Tibial artery (tissue), 4 donors: ENCODE data around the gene TRIM33.
"Not testable (repeated sequence)": the region's sequence is repeated elsewhere in the genome, so short reads cannot be mapped to it uniquely, and the experiment has no call there.

ENCODE experiments used
- DNase-seq, 2 donors: peaks; one replicate each; pipeline ENCODE4 v3.0.0-alpha.2; 2019
- H3K27ac ChIP-seq, 2 donors: fragments of 200-600 bp; sonication (generic) in 1 of 2; 1 replicate in 1 of 2; 2 replicates in 1 of 2; pipeline ENCODE4 v1.5.1; 2018 to 2019; ENCODE audit warnings: mild to moderate bottlenecking in 1 of 2
- H3K27me3 ChIP-seq, 2 donors: fragments of 200-600 bp; sonication (generic) in 1 of 2; one replicate each; pipeline versions ENCODE4 v1.5.1 to v1.6.0; 2016 to 2019
- H3K36me3 ChIP-seq, 3 donors: fragments of 200-600 bp; sonication (generic) in 2 of 3; one replicate each; pipeline ENCODE4 v1.5.1; 2016 to 2019; ENCODE audit warnings: mild to moderate bottlenecking in 2 of 3
- H3K4me1 ChIP-seq, 4 donors: fragments of 200-600 bp; sonication (generic) in 2 of 4; 1 replicate in 3 of 4; 2 replicates in 1 of 4; pipeline ENCODE4 v1.5.1; 2016 to 2019
- H3K4me3 ChIP-seq, 2 donors: fragments of 200-600 bp; sonication (generic) in 1 of 2; 1 replicate in 1 of 2; 2 replicates in 1 of 2; pipeline ENCODE4 v1.5.1; 2018 to 2019; ENCODE audit warnings: mild to moderate bottlenecking in 2 of 2
- H3K9me3 ChIP-seq, 3 donors: fragments of 200-600 bp; sonication (generic) in 1 of 3; one replicate each; pipeline ENCODE4 v1.5.1; 2016 to 2019
- CTCF ChIP-seq, 2 experiments: fragments of 200-600 bp in 1 of 2; fragments of 450-650 bp in 1 of 2; IDR thresholded peaks; one replicate each; pipeline ENCODE4 v1.5.1; 2017 to 2019; ENCODE audit warnings: antibody characterized with exemption in 2 of 2, mild to moderate bottlenecking in 1 of 2, moderate library complexity in 1 of 2
- intact Hi-C: fragments of 100-400 bp; cut with DNase I; formaldehyde crosslinking; loops from one replicate; pipeline ENCODE4 v1.15.0; 2023; ENCODE audit warnings: low total_unique reads

Gene TRIM33

GRCh38 chr1:114448370-114449036 lies 62.5 kb downstream of the TRIM33 start:
- H3K27ac ChIP-seq, result no peak overlapping the region
- H3K4me1 ChIP-seq, result no peaks in the 10 kb centered on the region
- intact Hi-C loops, result no loop called here
- DNase-seq, result no peak
- H3K36me3 ChIP-seq, result peaks cover 5 to 15% (median 12%) of the 10 kb centered on the region in 3 donors
- TF ChIP-seq CTCF (IDR thresholded peaks at IDR 0.05), result no peak
- H3K9me3 ChIP-seq, result no peaks in the 10 kb centered on the region
- no peaks in the 10 kb centered on the region for H3K27me3 ChIP-seq
- H3K4me3 ChIP-seq, result no peak overlapping the region

- H3K36me3 ChIP-seq, result peaks cover 6 to 18% (median 11%) of the 10 kb centered on the region in 3 donors
- H3K27me3 ChIP-seq, result no peaks in the 10 kb centered on the region
- no peaks in the 10 kb centered on the region for H3K9me3 ChIP-seq
- no peaks in the 10 kb centered on the region for H3K4me1 ChIP-seq
- no peak overlapping the region for H3K4me3 ChIP-seq
- DNase-seq, result no peak
- H3K27ac ChIP-seq, result no peak overlapping the region
- no peak for TF ChIP-seq CTCF (IDR thresholded peaks at IDR 0.05)
- intact Hi-C loops, result no loop called here
Observed at GRCh38 chr1:114446198-114446597, 64.8 kb downstream of the TRIM33 start.

GRCh38 chr1:114443226-114443625 lies 67.8 kb downstream of the TRIM33 start:
- peaks cover 6 to 19% (median 18%) of the 10 kb centered on the region in 3 donors for H3K36me3 ChIP-seq
- H3K4me3 ChIP-seq, H3K27me3 ChIP-seq, H3K9me3 ChIP-seq, DNase-seq, H3K4me1 ChIP-seq, H3K27ac ChIP-seq, intact Hi-C loops: not testable (repeated sequence)

DNA sequence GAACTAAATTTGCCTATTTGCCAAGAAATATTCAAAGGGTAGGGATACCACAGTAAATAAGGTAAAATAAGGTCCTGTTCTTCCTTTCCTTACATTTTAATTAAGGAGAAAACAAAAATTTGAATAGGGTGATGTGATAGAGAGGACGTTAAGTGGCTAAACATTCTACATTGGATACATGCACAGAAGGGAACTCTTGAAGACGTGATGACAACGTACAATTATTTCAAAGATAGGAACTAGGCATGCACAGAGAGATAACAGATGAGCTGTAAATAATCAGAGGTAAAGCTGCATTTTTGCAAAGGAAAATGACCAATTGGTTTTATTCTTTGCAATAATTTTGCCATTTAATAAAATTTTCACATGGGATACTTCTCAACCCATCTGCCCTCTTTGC lies 69.7 kb downstream of the TRIM33 start:
- H3K27me3 ChIP-seq, result no peaks in the 10 kb centered on the region
- H3K4me3 ChIP-seq, result no peak overlapping the region
- H3K36me3 ChIP-seq, result peaks cover 6 to 19% (median 18%) of the 10 kb centered on the region in 3 donors
- TF ChIP-seq CTCF (IDR thresholded peaks at IDR 0.05), result no peak
- no peak for DNase-seq
- H3K4me1 ChIP-seq, result peaks cover 0 to 6% (median 3%) of the 10 kb centered on the region in 4 donors
- no peak overlapping the region for H3K27ac ChIP-seq
- intact Hi-C loops, result no loop called here
- no peaks in the 10 kb centered on the region for H3K9me3 ChIP-seq

GRCh38 chr1:114439369-114439768 lies 71.6 kb downstream of the TRIM33 start:
- intact Hi-C loops, result no loop called here
- H3K27ac ChIP-seq, result no peak overlapping the region
- no peaks in the 10 kb centered on the region for H3K9me3 ChIP-seq
- H3K4me1 ChIP-seq, result peaks cover 0 to 6% (median 3%) of the 10 kb centered on the region in 4 donors
- no peak overlapping the region for H3K4me3 ChIP-seq
- H3K27me3 ChIP-seq, result no peaks in the 10 kb centered on the region
- no peak for TF ChIP-seq CTCF (IDR thresholded peaks at IDR 0.05)
- H3K36me3 ChIP-seq, result peaks cover 5 to 16% (median 6%) of the 10 kb centered on the region in 3 donors
- no peak for DNase-seq

GRCh38 chr1:114437812-114438211 lies 73.2 kb downstream of the TRIM33 start:
- TF ChIP-seq CTCF (IDR thresholded peaks at IDR 0.05), result no peak
- H3K4me1 ChIP-seq, result peaks cover 0 to 6% (median 3%) of the 10 kb centered on the region in 4 donors
- no peak overlapping the region for H3K4me3 ChIP-seq
- no peak for DNase-seq
- H3K27me3 ChIP-seq, result no peaks in the 10 kb centered on the region
- H3K9me3 ChIP-seq, result no peaks in the 10 kb centered on the region
- peaks cover 0 to 12% (median under 1%) of the 10 kb centered on the region in 3 donors for H3K36me3 ChIP-seq
- intact Hi-C loops, result no loop called here
- no peak overlapping the region for H3K27ac ChIP-seq
